Measurements from ENCODE around the gene DNAJC15.
"Not testable (repeated sequence)": the region's sequence is repeated elsewhere in the genome, so short reads cannot be mapped to it uniquely, and the experiment has no call there.

Gene DNAJC15

GRCh38 chr13:43046259-43046658 is 22.9 kb downstream of the DNAJC15 start:
- no peak for DNase-seq

GRCh38 chr13:43054803-43055802 is 31.7 kb downstream of the DNAJC15 start:
- DNase-seq = peak; percentile 3

- no peak for DNase-seq
Measured at GRCh38 chr13:43057653-43058317, 34.4 kb downstream of the DNAJC15 start.

- no peak for DNase-seq
Measured at GRCh38 chr13:43058318-43058674, 34.9 kb downstream of the DNAJC15 start.

- DNase-seq = no peak
Measured at GRCh38 chr13:43058831-43059230, 35.4 kb downstream of the DNAJC15 start.

- not testable (repeated sequence) for DNase-seq
Measured at GRCh38 chr13:43059779-43060178, 36.4 kb downstream of the DNAJC15 start.

GRCh38 chr13:43060806-43061205 is 37.4 kb downstream of the DNAJC15 start:
- DNase-seq = not testable (repeated sequence)

- DNase-seq = no peak
Measured at GRCh38 chr13:43061496-43062280, 38.3 kb downstream of the DNAJC15 start.

GRCh38 chr13:43071824-43072223 is 48.4 kb downstream of the DNAJC15 start:
- DNase-seq = no peak

GRCh38 chr13:43072394-43072793 is 49.0 kb downstream of the DNAJC15 start:
- DNase-seq = no peak

- DNase-seq = no peak
Measured at GRCh38 chr13:43074824-43075510, 51.6 kb downstream of the DNAJC15 start.

GRCh38 chr13:43075511-43075902 is 52.1 kb downstream of the DNAJC15 start:
- not testable (repeated sequence) for DNase-seq

- DNase-seq = no peak
Measured at GRCh38 chr13:43077046-43077445, 53.7 kb downstream of the DNAJC15 start.

- DNase-seq = no peak
Measured at GRCh38 chr13:43077461-43077860, 54.1 kb downstream of the DNAJC15 start.

GRCh38 chr13:43077906-43078305 is 54.5 kb downstream of the DNAJC15 start:
- no peak for DNase-seq

GRCh38 chr13:43078399-43078798 is 55.0 kb downstream of the DNAJC15 start:
- DNase-seq = no peak

- no peak for DNase-seq
Measured at GRCh38 chr13:43079392-43079931, 56.1 kb downstream of the DNAJC15 start.

- no peak for DNase-seq
Measured at GRCh38 chr13:43080199-43080598, 56.8 kb downstream of the DNAJC15 start.

- DNase-seq = no peak
Measured at GRCh38 chr13:43081866-43082265, 58.5 kb downstream of the DNAJC15 start.

GRCh38 chr13:43083750-43084149 is 60.4 kb downstream of the DNAJC15 start:
- no peak for DNase-seq

- no peak for DNase-seq
Measured at GRCh38 chr13:43085545-43085944, 62.2 kb downstream of the DNAJC15 start.

GRCh38 chr13:43086181-43086580 is 62.8 kb downstream of the DNAJC15 start:
- no peak for DNase-seq

Measured in NK-92 treated with Interleukin-12 subunit alpha and Interleukin-12 subunit beta, amount 100 ng/mL, for 24 hours (cell line).